ENCODE measurements around the gene GNAO1. TPM values are rescaled to one million over a fixed set of nuclear protein-coding genes. Genes with fewer than 3 reads are reported as not detected.

GNAO1 gene
- total and polyA plus RNA-seq, 9 of the 15 experiments (the other 6 are each of a cell fraction or from before 2014, with no cell fraction given) = 0.07 to 0.42 (median 0.08) TPM; not detected in 5

- intact Hi-C loops (cut with micrococcal nuclease) (no loop called here), in situ Hi-C loops (cut with MboI) (loop anchor here (10.0 kb wide), 1 partner anchor 856 kb away; no protein-coding TSS in a partner anchor)
- Histone ChIP-seq H3K79me2 (ENCODE audit: control insufficient read depth, insufficient read depth, low read length) (no peaks in the 10 kb centered on the region), H2AFZ (ENCODE audit: low read depth, low read length) (no peak overlapping the region), H3K4me3 (no peak overlapping the region), H3K9ac (ENCODE audit: insufficient read depth in 1 of 2, low read depth in 2 of 2, low read length in 2 of 2) (no peak overlapping the region), H3K27me3 (ENCODE audit: control insufficient read depth in 2 of 2, insufficient read depth in 2 of 2, low read length in 2 of 2) (peaks cover 5 to 43% of the 10 kb centered on the region in 2 experiments; a peak in 4 of 5 replicates), H3K9me1 (ENCODE audit: control insufficient read depth, insufficient read depth, low read length) (no peaks in the 10 kb centered on the region), H3K4me2 (ENCODE audit: insufficient read depth, low read length) (no peak overlapping the region), H3K36me3 (ENCODE audit: control insufficient read depth, insufficient read depth, low read length) (no peaks in the 10 kb centered on the region), H3K27ac (ENCODE audit: extremely low read depth, low read depth, low read length) (no peak overlapping the region), H4K20me1 (replicated peaks; ENCODE audit: control insufficient read depth, insufficient read depth, low read length) (no peaks in the 10 kb centered on the region), H3K4me1 (replicated peaks in 1 of 2; ENCODE audit: control insufficient read depth in 2 of 2, insufficient read depth in 2 of 2, low read length in 2 of 2) (peaks cover 0 to 7% of the 10 kb centered on the region in 2 experiments; a peak in 2 of 5 replicates), H3K9me3 (replicated peaks; ENCODE audit: control insufficient read depth, insufficient read depth, low read depth, low read length) (no peaks in the 10 kb centered on the region)
- ATAC-seq (no peak), FAIRE-seq (no peak), DNase-seq (ENCODE audit: extremely low read depth in 1 of 4, low spot score in 3 of 4) (no peak)
- POLR2A ChIA-PET = interaction anchor here (1.3 kb wide), 1 partner anchor 18 kb away, joined by 6 read pairs; no protein-coding TSS in a partner anchor
- no TSS peak for BruUV-seq (replicated peaks)
- CTCF ChIA-PET (ENCODE audit: low intra/inter-chr PET ratio) = no interaction called here
- no peak for TF ChIP-seq ATF2 (CRISPR knock-in tag; IDR thresholded peaks at IDR 0.05)
- TF ChIP-seq EWSR1 (IDR thresholded peaks at IDR 0.05; ENCODE audit: borderline replicate concordance, low read depth, partially characterized antibody) = no peak
- TF ChIP-seq SAFB (IDR thresholded peaks at IDR 0.05; ENCODE audit: borderline replicate concordance, low read depth, low read length) = no peak
- TF ChIP-seq BHLHE40 (IDR thresholded peaks at IDR 0.05; ENCODE audit: low read length) = no peak
- no peak for TF ChIP-seq SPI1 (IDR thresholded peaks at IDR 0.05; ENCODE audit: borderline replicate concordance, low read depth, low read length)
- TF ChIP-seq SMARCB1 (IDR thresholded peaks at IDR 0.05; ENCODE audit: insufficient read length, low read depth) = no peak
- 2% methylated on average over 7 of the region's 7 CpGs for WGBS (ENCODE audit: insufficient coverage, low coverage, missing lambda C conversion rate)
Observed at GRCh38 chr16:56320811-56321558, 129.7 kb downstream of the GNAO1 start.
